SK-N-SH treated with all-trans-retinoic acid at 6 μM for 48 hours (cell line): ENCODE results near the gene CCDC178.

Source experiments
- ATAC-seq: fragments of 200-7000 bp; cut with Tn5 transposase; 3 replicates; pipeline ENCODE4 v1.9.1; 2020; ENCODE audit warnings: mild to moderate bottlenecking, moderate library complexity
- ARNTL ChIP-seq: fragments of 450-650 bp; formaldehyde crosslinking; IDR thresholded peaks from 2 replicates; pipeline ENCODE4 v1.5.0; 2020; ENCODE audit warnings: low read depth, mild to moderate bottlenecking, moderate library complexity, borderline replicate concordance
- BACH2 ChIP-seq: fragments of 250-450 bp; sonication (Bioruptor Pico); IDR thresholded peaks from 2 replicates; pipeline ENCODE4 v1.9.0; 2021; ENCODE audit warnings: mild to moderate bottlenecking, borderline replicate concordance
- CSDC2 ChIP-seq: fragments of 250-450 bp; sonication (Bioruptor Pico); IDR thresholded peaks from 2 replicates; pipeline ENCODE4 v1.5.0; 2020; ENCODE audit warnings: mild to moderate bottlenecking, moderate library complexity
- CSRNP3 ChIP-seq: fragments of 250-450 bp; sonication (Bioruptor Pico); IDR thresholded peaks from 2 replicates; pipeline ENCODE4 v1.5.1; 2021; ENCODE audit warnings: mild to moderate bottlenecking, moderate library complexity
- ESRRG ChIP-seq: fragments of 250-450 bp; sonication (Bioruptor Pico); IDR thresholded peaks from 2 replicates; pipeline ENCODE4 v1.6.1; 2021; ENCODE audit warnings: mild to moderate bottlenecking
- GLIS3 ChIP-seq: fragments of 250-450 bp; sonication (Bioruptor Pico); IDR thresholded peaks from 2 replicates; pipeline ENCODE4 v1.5.0; 2020; ENCODE audit warnings: mild to moderate bottlenecking, moderate library complexity
- ISL1 ChIP-seq: fragments of 250-450 bp; sonication (Bioruptor Pico); IDR thresholded peaks from 2 replicates; pipeline ENCODE4 v2.1.2; 2022; ENCODE audit warnings: mild to moderate bottlenecking, moderate library complexity
- OSR1 ChIP-seq: fragments of 250-450 bp; sonication (Bioruptor Pico); IDR thresholded peaks from 2 replicates; pipeline ENCODE4 v1.8.0; 2022; ENCODE audit warnings: moderate library complexity, mild to moderate bottlenecking, inconsistent platforms
- PPARA ChIP-seq: fragments of 250-450 bp; sonication (Bioruptor Pico); IDR thresholded peaks from 2 replicates; pipeline ENCODE4 v1.5.0; 2020; ENCODE audit warnings: mild to moderate bottlenecking, borderline replicate concordance
- SNAI2 ChIP-seq: fragments of 250-450 bp; sonication (Bioruptor Pico); IDR thresholded peaks from 2 replicates; pipeline ENCODE4 v1.5.0; 2020; ENCODE audit warnings: mild to moderate bottlenecking, moderate library complexity
- TCF4 ChIP-seq: fragments of 250-450 bp; sonication (Bioruptor Pico); IDR thresholded peaks from 2 replicates; pipeline ENCODE4 v1.8.0; 2021; ENCODE audit warnings: mild to moderate bottlenecking, moderate library complexity, borderline replicate concordance
- TOX ChIP-seq: fragments of 250-450 bp; sonication (Bioruptor Pico); IDR thresholded peaks from 2 replicates; pipeline ENCODE4 v1.8.0; 2021; ENCODE audit warnings: mild to moderate bottlenecking, moderate library complexity, borderline replicate concordance
- ZC3H10 ChIP-seq: fragments of 250-450 bp; sonication (Bioruptor Pico); IDR thresholded peaks from 2 replicates; pipeline ENCODE4 v1.5.1; 2021; ENCODE audit warnings: mild to moderate bottlenecking, moderate library complexity
- ZFP3 ChIP-seq: fragments of 250-450 bp; sonication (Bioruptor Pico); IDR thresholded peaks from 2 replicates; pipeline ENCODE4 v1.5.0; 2020; ENCODE audit warnings: mild to moderate bottlenecking, moderate library complexity
- ZFP30 ChIP-seq: fragments of 450-650 bp; formaldehyde crosslinking; IDR thresholded peaks from 2 replicates; pipeline ENCODE4 v1.5.0; 2022; ENCODE audit warnings: mild to moderate bottlenecking, moderate library complexity
- ZNF565 ChIP-seq: fragments of 450-650 bp; formaldehyde crosslinking; conservative IDR thresholded peaks from 2 replicates; pipeline ENCODE4 v1.5.0; 2020; ENCODE audit warnings: low read depth, mild to moderate bottlenecking, moderate library complexity
- ZNF70 ChIP-seq: fragments of 450-650 bp; formaldehyde crosslinking; IDR thresholded peaks from 2 replicates; pipeline ENCODE4 v1.5.0; 2020; ENCODE audit warnings: mild to moderate bottlenecking, moderate library complexity
- ZNF8 ChIP-seq: fragments of 450-650 bp; formaldehyde crosslinking; IDR thresholded peaks from 2 replicates; pipeline ENCODE4 v1.5.0; 2020; ENCODE audit warnings: mild to moderate bottlenecking, moderate library complexity
- TF ChIP-seq, protein P1 (sequence below): fragments of 250-450 bp; sonication (Bioruptor Pico); IDR thresholded peaks from 2 replicates; pipeline ENCODE4 v1.5.0; 2020; ENCODE audit warnings: mild to moderate bottlenecking, moderate library complexity
- TF ChIP-seq, protein P2 (sequence below): fragments of 250-450 bp; sonication (Bioruptor Pico); IDR thresholded peaks from 2 replicates; pipeline ENCODE4 v1.8.0; 2021; ENCODE audit warnings: low read depth, mild to moderate bottlenecking, moderate library complexity, borderline replicate concordance
- TF ChIP-seq, protein P3 (sequence below): fragments of 250-450 bp; sonication (Bioruptor Pico); IDR thresholded peaks from 2 replicates; pipeline ENCODE4 v1.8.0; 2020; ENCODE audit warnings: mild to moderate bottlenecking, moderate library complexity, borderline replicate concordance

CCDC178 gene

GRCh38 chr18:33355756-33356155 lies 84.8 kb downstream of the CCDC178 start:
- no peak for ATAC-seq

GRCh38 chr18:33355263-33355662 lies 85.3 kb downstream of the CCDC178 start:
- TF ChIP-seq SNAI2 (CRISPR knock-in tag): no peak
- TF ChIP-seq ZFP30 (CRISPR knock-in tag): no peak
- TF ChIP-seq, protein P1, sequence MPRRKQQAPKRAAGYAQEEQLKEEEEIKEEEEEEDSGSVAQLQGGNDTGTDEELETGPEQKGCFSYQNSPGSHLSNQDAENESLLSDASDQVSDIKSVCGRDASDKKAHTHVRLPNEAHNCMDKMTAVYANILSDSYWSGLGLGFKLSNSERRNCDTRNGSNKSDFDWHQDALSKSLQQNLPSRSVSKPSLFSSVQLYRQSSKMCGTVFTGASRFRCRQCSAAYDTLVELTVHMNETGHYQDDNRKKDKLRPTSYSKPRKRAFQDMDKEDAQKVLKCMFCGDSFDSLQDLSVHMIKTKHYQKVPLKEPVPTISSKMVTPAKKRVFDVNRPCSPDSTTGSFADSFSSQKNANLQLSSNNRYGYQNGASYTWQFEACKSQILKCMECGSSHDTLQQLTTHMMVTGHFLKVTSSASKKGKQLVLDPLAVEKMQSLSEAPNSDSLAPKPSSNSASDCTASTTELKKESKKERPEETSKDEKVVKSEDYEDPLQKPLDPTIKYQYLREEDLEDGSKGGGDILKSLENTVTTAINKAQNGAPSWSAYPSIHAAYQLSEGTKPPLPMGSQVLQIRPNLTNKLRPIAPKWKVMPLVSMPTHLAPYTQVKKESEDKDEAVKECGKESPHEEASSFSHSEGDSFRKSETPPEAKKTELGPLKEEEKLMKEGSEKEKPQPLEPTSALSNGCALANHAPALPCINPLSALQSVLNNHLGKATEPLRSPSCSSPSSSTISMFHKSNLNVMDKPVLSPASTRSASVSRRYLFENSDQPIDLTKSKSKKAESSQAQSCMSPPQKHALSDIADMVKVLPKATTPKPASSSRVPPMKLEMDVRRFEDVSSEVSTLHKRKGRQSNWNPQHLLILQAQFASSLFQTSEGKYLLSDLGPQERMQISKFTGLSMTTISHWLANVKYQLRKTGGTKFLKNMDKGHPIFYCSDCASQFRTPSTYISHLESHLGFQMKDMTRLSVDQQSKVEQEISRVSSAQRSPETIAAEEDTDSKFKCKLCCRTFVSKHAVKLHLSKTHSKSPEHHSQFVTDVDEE (CRISPR knock-in tag): no peak
- no peak for TF ChIP-seq ZNF8 (CRISPR knock-in tag)

More at GRCh38 chr18:33355756-33356155, 84.8 kb downstream of the CCDC178 start:
- no peak for TF ChIP-seq ISL1
- no peak for TF ChIP-seq ZFP3 (CRISPR knock-in tag)
- TF ChIP-seq ZC3H10 (CRISPR knock-in tag): no peak
- TF ChIP-seq GLIS3 (CRISPR knock-in tag): no peak
- TF ChIP-seq ZNF70 (CRISPR knock-in tag): no peak
- TF ChIP-seq OSR1 (CRISPR knock-in tag): no peak
- TF ChIP-seq, protein P1 (CRISPR knock-in tag): no peak
- TF ChIP-seq PPARA (CRISPR knock-in tag): no peak
- no peak for TF ChIP-seq TOX (CRISPR knock-in tag)
- TF ChIP-seq SNAI2 (CRISPR knock-in tag): no peak
- TF ChIP-seq BACH2 (CRISPR knock-in tag): no peak
- TF ChIP-seq ZNF8 (CRISPR knock-in tag): no peak
- no peak for TF ChIP-seq ZFP30 (CRISPR knock-in tag)
- no peak for TF ChIP-seq ARNTL
- no peak for TF ChIP-seq CSDC2 (CRISPR knock-in tag)
- TF ChIP-seq ESRRG (CRISPR knock-in tag): no peak
- no peak for TF ChIP-seq CSRNP3 (CRISPR knock-in tag)
- TF ChIP-seq, protein P2, sequence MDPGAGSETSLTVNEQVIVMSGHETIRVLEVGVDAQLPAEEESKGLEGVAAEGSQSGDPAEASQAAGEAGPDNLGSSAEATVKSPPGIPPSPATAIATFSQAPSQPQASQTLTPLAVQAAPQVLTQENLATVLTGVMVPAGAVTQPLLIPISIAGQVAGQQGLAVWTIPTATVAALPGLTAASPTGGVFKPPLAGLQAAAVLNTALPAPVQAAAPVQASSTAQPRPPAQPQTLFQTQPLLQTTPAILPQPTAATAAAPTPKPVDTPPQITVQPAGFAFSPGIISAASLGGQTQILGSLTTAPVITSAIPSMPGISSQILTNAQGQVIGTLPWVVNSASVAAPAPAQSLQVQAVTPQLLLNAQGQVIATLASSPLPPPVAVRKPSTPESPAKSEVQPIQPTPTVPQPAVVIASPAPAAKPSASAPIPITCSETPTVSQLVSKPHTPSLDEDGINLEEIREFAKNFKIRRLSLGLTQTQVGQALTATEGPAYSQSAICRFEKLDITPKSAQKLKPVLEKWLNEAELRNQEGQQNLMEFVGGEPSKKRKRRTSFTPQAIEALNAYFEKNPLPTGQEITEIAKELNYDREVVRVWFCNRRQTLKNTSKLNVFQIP (CRISPR knock-in tag): no peak
- TF ChIP-seq TCF4 (CRISPR knock-in tag): no peak

GRCh38 chr18:33350256-33350655 lies 90.3 kb downstream of the CCDC178 start:
- no peak for TF ChIP-seq TOX (CRISPR knock-in tag)
- TF ChIP-seq, protein P3, sequence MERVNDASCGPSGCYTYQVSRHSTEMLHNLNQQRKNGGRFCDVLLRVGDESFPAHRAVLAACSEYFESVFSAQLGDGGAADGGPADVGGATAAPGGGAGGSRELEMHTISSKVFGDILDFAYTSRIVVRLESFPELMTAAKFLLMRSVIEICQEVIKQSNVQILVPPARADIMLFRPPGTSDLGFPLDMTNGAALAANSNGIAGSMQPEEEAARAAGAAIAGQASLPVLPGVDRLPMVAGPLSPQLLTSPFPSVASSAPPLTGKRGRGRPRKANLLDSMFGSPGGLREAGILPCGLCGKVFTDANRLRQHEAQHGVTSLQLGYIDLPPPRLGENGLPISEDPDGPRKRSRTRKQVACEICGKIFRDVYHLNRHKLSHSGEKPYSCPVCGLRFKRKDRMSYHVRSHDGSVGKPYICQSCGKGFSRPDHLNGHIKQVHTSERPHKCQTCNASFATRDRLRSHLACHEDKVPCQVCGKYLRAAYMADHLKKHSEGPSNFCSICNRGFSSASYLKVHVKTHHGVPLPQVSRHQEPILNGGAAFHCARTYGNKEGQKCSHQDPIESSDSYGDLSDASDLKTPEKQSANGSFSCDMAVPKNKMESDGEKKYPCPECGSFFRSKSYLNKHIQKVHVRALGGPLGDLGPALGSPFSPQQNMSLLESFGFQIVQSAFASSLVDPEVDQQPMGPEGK (CRISPR knock-in tag): no peak
- no peak for TF ChIP-seq ESRRG (CRISPR knock-in tag)
- TF ChIP-seq, protein P1 (CRISPR knock-in tag): no peak
- TF ChIP-seq CSRNP3 (CRISPR knock-in tag): no peak
- no peak for TF ChIP-seq TCF4 (CRISPR knock-in tag)
- TF ChIP-seq ZC3H10 (CRISPR knock-in tag): no peak
- TF ChIP-seq ZFP3 (CRISPR knock-in tag): no peak
- TF ChIP-seq PPARA (CRISPR knock-in tag): no peak
- no peak for TF ChIP-seq ZNF8 (CRISPR knock-in tag)
- TF ChIP-seq BACH2 (CRISPR knock-in tag): no peak
- TF ChIP-seq CSDC2 (CRISPR knock-in tag): no peak
- no peak for TF ChIP-seq ZNF565 (CRISPR knock-in tag)
- TF ChIP-seq, all 23 proteins: peak for 0
- ATAC-seq: no peak

More at GRCh38 chr18:33355263-33355662, 85.3 kb downstream of the CCDC178 start:
- no peak for ATAC-seq
